WI38 (cell line): Measurements from ENCODE around the gene TSPO2.
A peak's percentile ranks its signal among the peaks of the same experiment; 100 is the strongest.

Source experiments
- H3K4me3 ChIP-seq: 2 replicates; pipeline ENCODE4 v1.5.1; 2011; ENCODE audit warnings: low read depth, mild to moderate bottlenecking, control low read depth, low read length
- TF ChIP-seq, protein P1 (sequence below): IDR thresholded peaks from 2 replicates; pipeline ENCODE4 v1.5.1; 2012; ENCODE audit warnings: low read depth, mild to moderate bottlenecking, control low read depth, low read length

Gene TSPO2

GRCh38 chr6:41039060-41039998, 2.9 kb upstream of the TSPO2 start, which contains the start of gene UNC5CL:
TSS of gene UNC5CL (minus strand) at chr6:41039221. CDS start at chr6:41035074, 4,147 bp downstream.
- H3K4me3 ChIP-seq = no peak within 1 kb of the TSS
- TF ChIP-seq, protein P1, sequence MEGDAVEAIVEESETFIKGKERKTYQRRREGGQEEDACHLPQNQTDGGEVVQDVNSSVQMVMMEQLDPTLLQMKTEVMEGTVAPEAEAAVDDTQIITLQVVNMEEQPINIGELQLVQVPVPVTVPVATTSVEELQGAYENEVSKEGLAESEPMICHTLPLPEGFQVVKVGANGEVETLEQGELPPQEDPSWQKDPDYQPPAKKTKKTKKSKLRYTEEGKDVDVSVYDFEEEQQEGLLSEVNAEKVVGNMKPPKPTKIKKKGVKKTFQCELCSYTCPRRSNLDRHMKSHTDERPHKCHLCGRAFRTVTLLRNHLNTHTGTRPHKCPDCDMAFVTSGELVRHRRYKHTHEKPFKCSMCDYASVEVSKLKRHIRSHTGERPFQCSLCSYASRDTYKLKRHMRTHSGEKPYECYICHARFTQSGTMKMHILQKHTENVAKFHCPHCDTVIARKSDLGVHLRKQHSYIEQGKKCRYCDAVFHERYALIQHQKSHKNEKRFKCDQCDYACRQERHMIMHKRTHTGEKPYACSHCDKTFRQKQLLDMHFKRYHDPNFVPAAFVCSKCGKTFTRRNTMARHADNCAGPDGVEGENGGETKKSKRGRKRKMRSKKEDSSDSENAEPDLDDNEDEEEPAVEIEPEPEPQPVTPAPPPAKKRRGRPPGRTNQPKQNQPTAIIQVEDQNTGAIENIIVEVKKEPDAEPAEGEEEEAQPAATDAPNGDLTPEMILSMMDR = peak; percentile 54; the same call in 1 of the 2 replicates

DNA sequence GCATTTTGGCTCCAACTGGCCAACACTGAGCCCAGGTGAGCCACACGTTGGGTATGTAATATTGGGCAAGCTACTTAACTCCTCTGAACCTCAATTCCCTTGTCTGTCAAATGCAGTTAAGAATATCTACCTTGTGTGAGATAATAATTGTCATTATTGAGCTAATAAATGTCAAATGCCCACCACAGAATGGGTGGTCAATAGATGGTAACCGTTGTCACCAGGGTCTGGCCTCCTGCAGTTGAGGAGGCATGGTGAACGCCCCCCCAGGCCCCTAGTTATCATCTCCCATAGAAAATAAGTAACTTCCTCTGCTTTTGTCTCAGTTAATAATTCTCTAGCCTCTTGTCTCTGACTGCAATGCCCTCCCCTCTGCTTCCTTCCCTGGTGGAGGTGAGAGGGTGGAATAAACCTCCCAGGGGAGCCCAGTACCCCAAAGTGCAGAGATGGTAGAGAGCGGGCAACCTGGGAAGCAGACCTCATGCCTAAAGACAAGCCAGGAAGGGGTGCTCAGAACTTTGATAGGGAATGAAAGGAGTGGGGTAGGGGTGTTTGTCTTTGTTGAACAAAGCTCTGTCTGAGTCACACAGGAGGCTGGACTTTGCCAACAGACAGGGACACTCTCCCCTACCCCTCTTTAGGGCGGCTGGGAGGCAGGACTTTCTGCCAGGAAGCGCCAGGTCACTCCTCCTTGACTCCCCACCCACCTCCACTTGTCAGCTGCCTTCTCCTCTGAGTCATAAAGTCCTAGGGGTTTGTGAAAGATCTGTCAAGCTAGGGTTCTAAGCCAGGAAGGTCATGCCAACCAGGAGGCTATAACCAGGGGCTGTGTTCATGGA, 1.9 kb upstream of the TSPO2 start:
- TF ChIP-seq, protein P1 = no peak
- no peak overlapping the region for H3K4me3 ChIP-seq

DNA sequence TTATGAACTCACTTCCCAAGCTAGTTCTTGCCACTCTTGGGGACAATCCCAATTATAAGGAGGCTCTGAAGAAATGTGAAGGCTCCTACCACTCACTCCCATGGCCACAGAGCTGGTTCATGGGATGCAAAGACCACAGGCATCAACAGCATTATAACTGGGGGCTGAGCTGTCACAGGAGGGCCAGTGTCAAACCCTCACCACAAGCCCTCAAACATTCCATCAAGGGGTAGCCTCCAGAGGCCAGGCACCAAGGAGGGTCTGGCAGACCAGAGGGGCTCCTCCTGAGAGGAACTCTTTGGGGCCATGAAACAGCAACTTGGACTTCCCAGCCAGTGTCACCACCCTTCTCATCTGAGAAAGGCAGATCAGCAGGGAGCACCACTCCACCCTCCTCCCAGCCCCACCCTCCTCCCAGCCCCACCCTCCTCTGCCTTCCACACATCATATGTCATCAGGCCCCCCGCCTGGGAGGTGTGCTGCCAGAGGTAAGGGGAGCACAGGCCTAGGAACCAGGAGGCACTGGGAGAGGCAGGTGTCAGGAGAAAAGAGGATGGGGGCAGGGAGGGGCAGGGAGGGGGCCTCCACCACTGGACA, 1.2 kb upstream of the TSPO2 start:
- no peak overlapping the region for H3K4me3 ChIP-seq
- TF ChIP-seq, protein P1 = no peak

- H3K4me3 ChIP-seq = no peak overlapping the region
- TF ChIP-seq, protein P1 = no peak
These were observed 884 bp downstream of the TSPO2 start for GRCh38 chr6:41043151-41043550.

DNA sequence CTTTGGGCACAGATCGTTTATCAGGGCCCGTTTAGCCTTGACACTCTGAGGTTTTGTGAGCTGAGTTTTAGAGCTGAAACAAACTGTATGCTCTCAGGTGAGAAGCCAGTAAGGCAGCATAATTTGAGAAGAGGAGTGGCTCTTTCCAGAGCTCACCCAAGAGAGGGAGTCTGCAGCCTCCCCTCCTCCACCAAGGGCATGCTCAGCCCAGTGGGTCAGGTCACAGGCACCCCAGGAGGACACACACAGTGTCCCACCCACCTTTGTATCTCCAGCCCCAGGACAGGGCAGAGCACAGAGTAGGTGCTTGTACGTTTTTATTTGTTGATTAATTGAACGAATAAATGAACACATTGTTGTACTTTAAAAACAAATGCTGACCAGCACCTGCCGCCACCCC, 3.4 kb downstream of the TSPO2 start:
- no peak overlapping the region for H3K4me3 ChIP-seq
- TF ChIP-seq, protein P1 = no peak

DNA sequence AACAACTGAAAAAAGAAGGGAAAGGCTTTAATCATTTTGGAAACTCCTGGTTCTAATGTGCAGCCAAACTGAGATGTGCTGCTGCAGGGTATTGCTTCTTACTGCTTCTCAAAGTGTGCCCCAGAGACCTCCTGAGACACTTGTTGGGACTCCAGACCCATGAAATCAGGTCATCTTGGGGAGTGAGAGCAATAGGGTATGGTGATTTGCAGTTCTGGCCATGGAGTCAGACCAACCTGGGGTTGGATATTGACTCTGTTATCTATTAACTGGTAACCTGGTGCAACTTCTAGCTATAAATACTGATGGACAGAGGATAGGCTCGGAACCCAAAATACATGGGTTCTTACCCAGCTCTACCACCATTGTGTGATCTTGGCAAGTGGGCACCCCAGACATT, 3.8 kb downstream of the TSPO2 start:
- H3K4me3 ChIP-seq = no peak overlapping the region
- TF ChIP-seq, protein P1 = no peak
